IMR-90 (cell line): ENCODE measurements around the gene PRM2. TPM values are rescaled to one million over a fixed set of nuclear protein-coding genes. Genes with fewer than 3 reads are reported as not detected.

Experiments
- CEBPB ChIP-seq: IDR thresholded peaks from 2 replicates; pipeline ENCODE4 v1.6.1; 2012; ENCODE audit warnings: low read depth, low read length, improper control_type of control experiment
- FOS ChIP-seq: fragments of 150-350 bp; IDR thresholded peaks from 2 replicates; pipeline ENCODE4 v1.6.1; 2016; ENCODE audit warnings: low read depth, low read length
- MAZ ChIP-seq: IDR thresholded peaks from 2 replicates; pipeline ENCODE4 v1.6.1; 2012; ENCODE audit warnings: low read depth, mild to moderate bottlenecking, low read length, improper control_type of control experiment, moderate library complexity, borderline replicate concordance
- SMC3 ChIP-seq: fragments of 150-350 bp; IDR thresholded peaks from 2 replicates; pipeline ENCODE4 v1.6.1; 2016; ENCODE audit warnings: low read depth, mild to moderate bottlenecking, antibody characterized with exemption, low read length, moderate library complexity
- polyA plus RNA-seq, 3 experiments: library from polyadenylated mRNA; depleted of rRNA; stranded (reverse); fragments of >200 nt; gene quantifications; 2 replicates each; pipeline ENCODE4 v1.2.3, GENCODE V29; 2012; ENCODE audit warnings: low replicate concordance in 1 of 3
- total RNA-seq: library from RNA; depleted of rRNA; stranded (reverse); fragments of >200 nt; gene quantifications from 2 replicates; pipeline ENCODE4 v1.2.3, GENCODE V29; 2012

The PRM2 gene
- total and polyA plus RNA-seq, 2 of the 4 experiments (the other 2 are of a cell fraction): not detected

DNA sequence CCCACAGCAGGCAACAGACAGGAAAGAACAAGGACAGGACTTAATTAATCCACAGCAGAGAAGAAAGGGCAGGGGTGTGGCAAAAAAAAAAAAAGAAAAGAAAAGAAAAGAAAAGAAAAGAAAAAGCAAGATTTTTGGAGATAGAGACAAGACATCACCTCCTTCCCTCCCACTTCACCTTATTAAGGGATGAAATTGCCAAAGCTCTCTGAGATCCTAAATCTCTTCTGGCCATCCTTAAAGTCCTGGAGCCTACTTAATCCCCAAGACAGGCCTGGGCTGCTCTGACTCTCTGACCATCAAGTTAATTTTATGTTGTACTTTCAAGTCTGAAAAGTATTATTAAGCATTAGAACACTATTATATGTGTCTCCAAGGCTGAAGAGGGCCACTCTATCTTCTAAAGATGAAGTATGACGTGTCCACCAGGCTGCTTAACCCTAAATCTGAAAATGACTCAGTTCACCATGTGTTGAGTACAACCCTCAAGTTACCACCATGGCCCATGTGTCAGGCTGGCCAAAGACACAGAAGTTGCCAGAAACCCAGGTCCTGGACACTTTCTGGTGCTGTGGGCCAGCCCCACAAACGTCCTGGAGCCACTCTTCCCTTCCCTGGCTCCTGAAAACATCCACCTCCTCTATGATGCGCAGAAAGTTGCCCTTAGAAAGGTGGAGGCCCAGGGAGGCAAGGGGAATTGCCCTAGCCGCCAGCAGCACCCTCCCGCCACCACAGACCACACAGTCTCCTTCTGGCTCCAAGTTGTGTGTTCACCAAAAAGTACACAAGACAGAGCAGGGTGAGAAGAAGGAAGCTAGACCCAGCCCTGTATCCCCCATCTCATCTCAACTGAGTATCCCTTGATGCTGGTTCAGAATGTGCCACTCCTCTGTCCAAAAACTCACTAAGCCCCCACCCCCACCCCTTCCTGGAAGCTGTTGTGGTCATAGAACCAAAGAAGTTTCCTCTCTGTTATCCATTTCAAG lies 23.0 kb downstream of the PRM2 start (continued):
- TF ChIP-seq SMC3: no peak; the same call in 1 of the 2 replicates
- no peak for TF ChIP-seq FOS
- no peak; the same call in 1 of the 2 replicates for TF ChIP-seq MAZ
- TF ChIP-seq CEBPB: no peak
